RWPE2 (cell line): Measurements from ENCODE around the gene CTSF.
A peak's percentile ranks its signal among the peaks of the same experiment; 100 is the strongest.

Experiments
- ATAC-seq: fragments of 200-7000 bp; cut with Tn5 transposase; 3 replicates; pipeline ENCODE4 v1.9.1; 2021; ENCODE audit warnings: low read depth
- DNase-seq: peaks from one replicate; pipeline ENCODE4 v3.0.0-alpha.2; 2020; ENCODE audit warnings: low spot score
- H3K27ac ChIP-seq: fragments of 450-650 bp; 2 replicates; pipeline ENCODE4 v1.5.1; 2017; ENCODE audit warnings: mild to moderate bottlenecking; ENCODE audit not compliant: poor library complexity, severe bottlenecking
- H3K27me3 ChIP-seq: fragments of 250-450 bp; sonication (Bioruptor Pico); 2 replicates; pipeline ENCODE4 v1.5.1; 2021; ENCODE audit warnings: mild to moderate bottlenecking, moderate library complexity; ENCODE audit not compliant: insufficient read depth, poor library complexity, severe bottlenecking
- H3K36me3 ChIP-seq: fragments of 250-450 bp; sonication (Bioruptor Pico); 2 replicates; pipeline ENCODE4 v1.5.1; 2020; ENCODE audit warnings: low read depth, mild to moderate bottlenecking, moderate library complexity
- H3K4me1 ChIP-seq: fragments of 250-450 bp; sonication (Bioruptor Pico); 2 replicates; pipeline ENCODE4 v1.5.1; 2021; ENCODE audit warnings: mild to moderate bottlenecking, moderate library complexity; ENCODE audit not compliant: insufficient read depth, poor library complexity, severe bottlenecking
- H3K4me3 ChIP-seq: fragments of 250-450 bp; sonication (Bioruptor Pico); 2 replicates; pipeline ENCODE4 v1.5.1; 2021; ENCODE audit warnings: mild to moderate bottlenecking, moderate library complexity; ENCODE audit not compliant: severe bottlenecking
- H3K9me3 ChIP-seq: fragments of 250-450 bp; sonication (Bioruptor Pico); 2 replicates; pipeline ENCODE4 v1.5.1; 2021; ENCODE audit warnings: mild to moderate bottlenecking, moderate library complexity; ENCODE audit not compliant: severe bottlenecking
- TF ChIP-seq, protein P1 (sequence below): fragments of 450-650 bp; IDR thresholded peaks from one replicate; pipeline ENCODE4 v1.5.1; 2017; ENCODE audit warnings: mild to moderate bottlenecking, moderate library complexity; ENCODE audit not compliant: poor library complexity, severe bottlenecking

The CTSF gene

DNA sequence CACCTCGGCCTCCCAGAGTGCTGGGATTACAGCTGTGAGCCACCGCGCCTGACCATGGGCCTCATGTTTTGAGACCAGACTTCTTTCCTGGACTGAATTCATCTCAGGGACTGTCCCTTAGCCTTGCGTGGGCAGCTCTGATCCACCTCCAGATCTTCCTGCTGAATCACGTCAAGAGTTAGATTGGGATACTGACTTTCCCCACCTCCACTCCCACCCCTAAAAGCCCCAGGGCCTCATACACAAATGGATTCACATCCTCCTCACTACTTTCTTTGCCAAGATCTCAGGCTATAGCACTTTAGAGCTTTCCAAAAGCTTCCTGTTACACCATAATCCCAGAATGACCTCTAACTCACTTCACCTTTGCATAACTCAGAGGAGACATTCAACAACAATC is 12.4 kb upstream of the CTSF start:
- DNase-seq = no peak
- Histone ChIP-seq H3K27ac (no peak overlapping the region), H3K9me3 (peaks cover 2% of the 10 kb centered on the region), H3K36me3 (no peaks in the 10 kb centered on the region), H3K4me1 (no peaks in the 10 kb centered on the region), H3K4me3 (no peak overlapping the region), H3K27me3 (no peaks in the 10 kb centered on the region)
- TF ChIP-seq, protein P1, sequence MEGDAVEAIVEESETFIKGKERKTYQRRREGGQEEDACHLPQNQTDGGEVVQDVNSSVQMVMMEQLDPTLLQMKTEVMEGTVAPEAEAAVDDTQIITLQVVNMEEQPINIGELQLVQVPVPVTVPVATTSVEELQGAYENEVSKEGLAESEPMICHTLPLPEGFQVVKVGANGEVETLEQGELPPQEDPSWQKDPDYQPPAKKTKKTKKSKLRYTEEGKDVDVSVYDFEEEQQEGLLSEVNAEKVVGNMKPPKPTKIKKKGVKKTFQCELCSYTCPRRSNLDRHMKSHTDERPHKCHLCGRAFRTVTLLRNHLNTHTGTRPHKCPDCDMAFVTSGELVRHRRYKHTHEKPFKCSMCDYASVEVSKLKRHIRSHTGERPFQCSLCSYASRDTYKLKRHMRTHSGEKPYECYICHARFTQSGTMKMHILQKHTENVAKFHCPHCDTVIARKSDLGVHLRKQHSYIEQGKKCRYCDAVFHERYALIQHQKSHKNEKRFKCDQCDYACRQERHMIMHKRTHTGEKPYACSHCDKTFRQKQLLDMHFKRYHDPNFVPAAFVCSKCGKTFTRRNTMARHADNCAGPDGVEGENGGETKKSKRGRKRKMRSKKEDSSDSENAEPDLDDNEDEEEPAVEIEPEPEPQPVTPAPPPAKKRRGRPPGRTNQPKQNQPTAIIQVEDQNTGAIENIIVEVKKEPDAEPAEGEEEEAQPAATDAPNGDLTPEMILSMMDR = no peak
- ATAC-seq = no peak

DNA sequence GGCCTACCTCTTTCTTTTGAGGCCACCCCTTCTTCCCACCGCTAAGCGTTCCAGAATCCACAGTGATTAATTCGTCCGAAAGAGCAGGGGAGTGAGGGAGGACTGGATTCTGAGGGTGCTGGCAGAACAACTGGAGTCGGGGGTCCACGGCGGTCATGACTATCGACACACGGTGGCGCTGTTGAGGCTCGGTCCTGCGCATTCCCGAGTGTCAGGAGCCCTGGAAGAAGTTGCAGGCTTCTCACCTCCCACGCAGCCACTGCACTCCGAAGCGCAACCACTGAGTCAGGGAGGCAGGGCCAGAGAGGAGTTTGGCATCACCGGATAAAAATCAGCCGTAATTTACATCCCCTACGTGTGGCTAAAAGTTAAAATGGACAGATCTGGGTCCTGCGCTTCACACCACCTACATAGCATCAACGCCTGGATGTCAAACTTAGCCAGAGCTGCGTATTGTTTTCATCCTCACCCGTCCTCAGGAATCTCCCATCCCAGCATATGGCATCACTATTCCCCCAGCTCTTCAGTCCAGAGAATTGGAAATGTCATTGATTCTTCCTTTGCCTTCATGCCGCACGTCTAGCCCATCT is 10.7 kb upstream of the CTSF start:
- Histone ChIP-seq H3K9me3 (peaks cover 2% of the 10 kb centered on the region), H3K36me3 (no peaks in the 10 kb centered on the region), H3K27me3 (no peaks in the 10 kb centered on the region), H3K4me1 (no peaks in the 10 kb centered on the region), H3K27ac (no peak overlapping the region), H3K4me3 (no peak overlapping the region)
- TF ChIP-seq, protein P1 = peak; percentile 71
- DNase-seq (no peak), ATAC-seq (peak; percentile 68)

DNA sequence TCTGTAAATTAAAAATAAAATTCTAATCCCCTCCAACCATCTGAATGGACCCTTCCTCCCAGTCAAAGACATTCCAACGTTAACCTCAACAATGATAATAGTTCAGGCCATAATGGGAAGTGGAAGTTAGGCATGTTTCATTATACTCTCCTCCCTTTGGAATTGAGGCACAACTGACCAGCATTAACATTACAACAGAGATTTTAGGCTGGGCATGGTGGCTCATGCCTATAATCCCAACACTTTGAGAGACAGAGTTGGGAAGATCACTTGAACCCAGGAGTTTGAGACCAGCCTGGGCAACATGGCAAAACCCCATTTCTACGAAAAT is 2.4 kb upstream of the CTSF start:
- H3K4me3 ChIP-seq = no peak overlapping the region
- no peaks in the 10 kb centered on the region for H3K9me3 ChIP-seq
- no peaks in the 10 kb centered on the region for H3K36me3 ChIP-seq
- no peaks in the 10 kb centered on the region for H3K4me1 ChIP-seq
- H3K27me3 ChIP-seq = no peaks in the 10 kb centered on the region
- TF ChIP-seq, protein P1 = no peak
- no peak overlapping the region for H3K27ac ChIP-seq
- DNase-seq = no peak
- ATAC-seq = no peak

DNA sequence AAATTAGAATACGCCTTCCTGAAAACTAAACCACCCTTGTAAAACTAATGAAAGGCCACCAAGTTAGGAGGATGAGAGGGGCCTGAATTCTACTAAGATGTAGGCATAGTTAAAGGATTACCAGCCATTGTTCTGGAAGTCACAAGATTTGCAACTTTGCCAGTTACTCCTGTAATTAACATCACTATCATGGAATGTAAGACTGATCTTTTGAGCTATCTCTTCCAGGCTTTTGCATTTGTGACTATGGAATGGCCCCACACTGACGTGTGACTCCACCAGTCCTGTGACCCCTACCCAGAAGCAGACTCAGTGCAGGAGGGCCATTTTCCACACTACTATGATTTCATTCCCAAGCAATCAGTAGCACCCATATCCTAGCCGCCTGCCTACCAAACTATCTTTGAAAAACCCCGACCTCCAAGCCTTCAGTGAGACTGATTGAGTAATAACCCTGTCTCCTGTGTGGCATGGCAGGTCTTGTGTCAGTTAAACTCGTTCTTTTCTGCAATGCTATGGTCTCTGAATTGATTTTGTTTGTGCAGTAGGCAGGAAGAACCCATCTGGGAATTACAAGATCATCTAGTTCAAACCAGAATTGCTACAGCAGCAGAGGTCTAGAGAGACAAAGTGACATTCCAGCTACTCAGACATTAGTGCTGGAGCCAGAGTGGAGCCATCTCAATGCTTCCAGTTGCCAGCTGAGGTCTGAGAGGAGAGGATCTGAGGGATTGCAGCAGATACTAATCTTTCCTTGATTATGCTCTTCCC is 1.9 kb upstream of the CTSF start:
- DNase-seq = no peak
- H3K36me3 ChIP-seq = no peaks in the 10 kb centered on the region
- no peaks in the 10 kb centered on the region for H3K27me3 ChIP-seq
- ATAC-seq = no peak
- TF ChIP-seq, protein P1 = no peak
- no peak overlapping the region for H3K4me3 ChIP-seq
- H3K27ac ChIP-seq = no peak overlapping the region
- H3K9me3 ChIP-seq = no peaks in the 10 kb centered on the region
- no peaks in the 10 kb centered on the region for H3K4me1 ChIP-seq

DNA sequence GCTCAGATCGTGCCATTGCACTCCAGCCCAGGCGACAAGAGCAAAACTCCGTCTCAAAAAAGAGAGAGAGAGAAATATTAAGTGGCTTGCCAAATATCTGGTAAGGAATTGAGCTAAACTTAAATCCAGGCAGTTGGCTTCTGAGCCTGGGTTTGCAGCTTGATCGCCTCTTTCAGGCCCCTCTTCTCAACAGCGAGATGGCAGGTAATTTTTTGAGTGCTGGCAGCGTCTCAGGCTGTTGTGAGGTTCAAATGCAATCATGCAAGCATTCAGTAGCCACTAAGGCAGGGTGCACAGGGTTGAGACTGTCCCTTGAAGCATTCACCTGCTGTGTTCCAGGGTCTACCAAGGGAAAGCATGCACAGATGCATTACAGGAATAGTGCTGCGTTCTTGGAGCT is 670 bp upstream of the CTSF start:
- Histone ChIP-seq H3K27me3 (no peaks in the 10 kb centered on the region), H3K9me3 (no peaks in the 10 kb centered on the region), H3K27ac (no peak overlapping the region), H3K36me3 (no peaks in the 10 kb centered on the region), H3K4me3 (no peak overlapping the region), H3K4me1 (no peaks in the 10 kb centered on the region)
- ATAC-seq (no peak), DNase-seq (no peak)
- TF ChIP-seq, protein P1 = no peak
